HG03064 (cell line): ENCODE results near the gene TINCR.
"Not testable (repeated sequence)": the region's sequence is repeated elsewhere in the genome, so short reads cannot be mapped to it uniquely, and the experiment has no call there.

Experiments used
- ATAC-seq: cut with Tn5 transposase; IDR thresholded peaks from one replicate; pipeline ENCODE4 v1.9.1; 2021; ENCODE audit warnings: low read depth; ENCODE audit not compliant: unreplicated experiment

TINCR gene

DNA sequence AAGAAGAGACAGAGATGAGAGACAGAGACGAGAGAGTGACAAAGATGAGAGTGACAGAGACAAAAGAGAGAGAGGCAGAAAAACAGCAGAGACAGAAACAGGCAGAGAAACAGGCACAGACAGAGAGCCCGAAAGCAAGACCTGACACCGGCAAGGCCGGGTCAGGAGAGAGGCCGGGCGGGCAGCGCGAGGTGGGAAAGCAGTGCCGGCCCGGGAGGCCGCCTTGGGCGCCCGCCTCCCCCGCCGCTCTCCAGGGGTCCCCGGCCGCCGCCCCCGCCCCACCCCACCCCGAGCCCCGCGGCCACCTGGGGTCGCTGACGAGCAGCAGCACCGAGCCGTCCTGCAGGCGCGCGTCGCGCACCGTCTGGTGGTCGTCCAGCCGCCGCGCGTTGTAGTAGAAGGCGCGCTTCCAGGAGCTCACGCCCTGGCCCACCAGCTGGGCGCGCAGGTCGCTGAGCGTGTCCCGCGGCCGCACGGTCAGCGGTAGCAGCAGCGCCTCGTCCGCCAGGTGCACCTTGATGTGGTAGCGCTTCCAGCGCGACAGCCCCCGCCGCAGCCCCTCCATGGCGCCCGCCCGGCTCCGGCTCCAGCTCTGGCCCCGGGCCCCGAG is at the start of gene TINCR:
Gene TINCR, minus strand, starts transcription at position 594 of the 610 bp plus-strand sequence.
- ATAC-seq, result no peak

DNA sequence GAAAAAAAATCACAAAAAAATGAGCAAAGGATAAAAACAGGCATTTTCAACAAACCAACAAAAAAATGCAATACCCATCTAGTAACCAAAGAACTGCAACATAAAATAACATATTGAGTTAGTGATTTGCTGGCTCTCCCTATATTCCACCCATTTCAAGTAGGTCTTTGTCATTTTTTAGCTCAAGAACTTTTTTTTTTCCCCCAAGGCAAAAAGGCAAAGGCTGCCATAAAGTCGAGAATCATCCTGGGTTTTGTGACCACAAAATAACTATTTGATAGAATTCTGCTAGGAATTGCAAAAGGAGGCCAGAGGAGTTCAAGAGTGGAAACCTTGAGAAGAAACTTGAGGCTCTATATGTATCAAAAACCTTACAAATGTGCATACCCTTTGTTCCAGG is 49.3 kb upstream of the TINCR start:
- no peak for ATAC-seq

- ATAC-seq, result no peak
These were observed 48.1 kb upstream of the TINCR start for GRCh38 chr19:5615756-5616327.

DNA sequence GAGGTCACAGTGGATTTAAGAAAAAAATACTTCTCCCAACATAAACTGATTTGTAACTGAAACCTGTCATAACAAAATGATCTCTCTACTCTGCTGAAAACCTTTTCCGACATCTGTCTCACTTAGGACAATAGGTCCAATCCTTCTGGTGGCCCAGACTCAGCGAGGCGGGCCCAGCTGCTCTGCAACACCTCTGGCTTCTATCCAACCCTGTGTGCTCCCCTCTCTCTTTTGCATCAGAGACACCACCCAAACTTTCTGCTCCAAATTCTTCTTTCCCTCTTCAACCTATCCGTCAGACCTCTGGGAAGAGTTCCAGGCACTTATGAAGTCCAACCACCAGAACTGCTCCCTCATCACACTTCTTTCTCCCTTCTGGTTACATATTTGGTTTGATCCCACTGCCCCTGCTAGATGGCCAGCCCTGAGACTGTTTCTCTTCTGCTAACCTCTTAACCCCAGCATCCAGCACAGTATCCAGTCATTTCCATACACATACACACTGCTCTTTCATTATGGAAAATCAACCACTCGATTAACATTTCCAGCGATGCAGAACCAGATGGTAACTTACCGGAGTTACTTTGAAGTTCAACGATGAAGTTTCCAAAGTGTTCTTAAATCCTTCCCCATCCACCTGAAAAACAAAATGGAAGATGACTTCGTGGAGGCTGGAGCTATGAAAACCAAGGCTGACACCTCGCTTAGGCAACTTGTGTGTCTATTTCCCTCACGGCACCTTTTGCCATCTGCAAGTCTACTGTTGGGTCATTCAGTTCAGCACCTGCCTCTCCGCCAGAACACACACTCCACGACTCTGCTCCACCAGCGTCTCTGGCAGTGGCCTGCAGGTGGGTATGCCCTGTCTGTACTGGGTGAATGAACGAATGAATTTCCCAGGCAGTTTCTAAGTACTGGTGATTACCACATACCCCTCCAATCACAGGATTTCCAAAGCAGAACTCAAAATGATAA is 45.4 kb upstream of the TINCR start:
- ATAC-seq, result no peak

DNA sequence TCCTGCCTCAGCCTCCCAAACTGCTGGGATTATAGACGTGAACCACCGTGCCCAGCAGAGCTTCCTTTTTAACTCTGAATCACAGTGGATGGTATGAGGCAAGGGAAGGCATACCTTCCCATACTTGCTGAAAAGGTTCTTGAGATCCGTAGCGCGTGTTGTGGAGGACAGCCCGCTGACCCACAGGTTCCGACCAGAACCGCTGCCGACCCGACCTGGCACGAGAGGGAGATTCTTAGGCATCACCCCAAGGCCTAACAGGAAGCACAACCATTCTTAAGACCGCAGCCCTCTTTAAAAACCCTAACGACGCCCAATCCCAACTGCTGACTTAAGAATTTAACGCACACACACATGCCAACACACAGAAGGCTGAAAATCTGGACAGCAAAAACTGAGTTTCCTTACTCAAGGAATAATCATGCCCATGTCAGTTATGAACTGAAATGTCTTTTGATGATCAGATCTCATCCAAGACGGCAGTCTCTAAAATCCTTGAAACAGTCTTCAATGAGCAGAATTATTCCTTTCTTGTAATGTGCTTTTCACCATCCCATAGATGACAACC is 42.2 kb upstream of the TINCR start:
- no peak for ATAC-seq

GRCh38 chr19:5608766-5609165 is 41.0 kb upstream of the TINCR start:
- ATAC-seq, result not testable (repeated sequence)

- no peak for ATAC-seq
These were observed 40.5 kb upstream of the TINCR start for GRCh38 chr19:5608291-5608690.

DNA sequence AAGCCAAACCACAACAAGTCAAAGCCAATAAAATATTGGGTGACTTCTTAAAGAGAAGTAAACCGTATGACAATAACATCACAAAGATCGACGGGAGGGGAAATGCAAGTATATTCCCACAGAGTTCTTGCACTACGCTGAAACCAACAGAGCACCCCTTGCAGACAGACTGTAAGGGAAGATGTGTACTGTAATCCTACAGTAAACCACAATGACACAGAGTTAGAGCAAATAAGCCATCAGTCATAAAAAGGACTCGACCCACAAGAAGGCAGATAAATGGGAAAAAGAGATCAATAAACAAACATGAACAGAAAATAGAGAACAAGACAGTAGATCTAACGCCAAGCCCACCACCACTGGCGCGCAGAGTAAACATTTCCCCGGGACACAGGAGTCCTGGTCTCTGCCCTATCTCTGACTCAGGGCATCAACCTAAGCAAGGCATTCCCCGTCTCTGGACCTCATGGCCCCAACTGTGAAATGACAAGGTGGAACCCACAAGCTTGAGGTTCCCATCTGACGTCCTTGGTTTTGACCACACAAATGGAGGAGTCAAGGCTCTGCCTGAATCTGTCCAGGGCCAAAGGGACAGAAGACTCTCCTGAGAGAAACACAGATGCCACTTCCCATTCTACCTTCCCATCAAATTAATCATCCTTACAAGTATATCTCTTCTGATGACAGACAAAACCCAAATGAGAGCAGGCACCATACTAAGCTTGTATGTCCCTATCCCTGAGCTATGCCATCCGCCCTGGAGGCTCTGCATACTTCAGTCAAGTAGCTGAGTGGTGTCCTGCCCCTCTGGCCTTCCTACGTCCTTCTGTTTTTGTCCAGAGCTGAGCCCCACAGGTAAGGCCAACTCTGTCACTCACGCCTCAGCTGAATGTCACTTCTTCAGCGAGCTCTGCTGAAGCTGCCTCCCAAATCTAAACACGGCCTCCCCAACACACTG is 39.8 kb upstream of the TINCR start:
- no peak for ATAC-seq

- ATAC-seq, result no peak
These were observed 37.6 kb upstream of the TINCR start for GRCh38 chr19:5605362-5605761.

DNA sequence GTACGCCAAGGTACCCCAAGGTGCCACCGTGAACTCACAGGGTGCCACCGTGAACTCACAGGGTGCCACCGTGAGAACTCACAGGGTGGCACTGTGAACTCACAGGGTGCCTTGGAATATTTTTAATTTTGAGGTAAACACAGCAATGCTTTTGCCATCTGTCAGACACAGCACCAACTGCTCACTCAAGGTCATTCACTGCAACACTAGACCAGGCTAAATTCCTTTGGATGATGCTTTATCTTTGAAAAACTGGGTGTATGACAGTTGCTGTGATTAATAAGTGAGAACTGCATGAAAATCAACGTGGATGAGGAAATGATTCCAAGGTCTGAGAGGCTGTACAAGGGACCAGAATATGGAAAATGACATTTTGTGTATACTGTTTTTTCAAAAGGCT is 35.9 kb upstream of the TINCR start:
- ATAC-seq, result no peak

DNA sequence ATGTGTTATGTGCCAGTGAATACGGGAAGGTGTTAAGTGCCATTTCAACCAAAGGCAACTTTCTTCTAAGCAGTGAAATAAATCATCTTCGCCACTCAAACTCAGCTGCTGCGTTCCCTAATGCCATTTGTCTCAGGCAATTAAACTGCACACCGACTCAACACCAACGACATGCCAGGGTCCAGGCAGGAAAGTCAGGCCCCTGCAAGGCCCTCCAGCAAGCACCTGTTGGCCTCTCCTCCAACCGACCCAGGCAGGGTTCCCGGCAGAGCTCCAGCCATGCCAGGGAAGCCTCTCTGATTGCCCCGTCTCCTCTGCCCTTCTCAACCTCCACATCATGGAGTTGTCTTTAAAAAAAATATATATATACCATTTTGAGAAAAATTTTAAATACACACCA is 33.0 kb upstream of the TINCR start:
- no peak for ATAC-seq

GRCh38 chr19:5595745-5596144 is 28.0 kb upstream of the TINCR start:
- ATAC-seq, result no peak

GRCh38 chr19:5595129-5595528 is 27.4 kb upstream of the TINCR start:
- ATAC-seq, result no peak

- ATAC-seq, result no peak
These were observed 26.8 kb upstream of the TINCR start for GRCh38 chr19:5594521-5594950.

DNA sequence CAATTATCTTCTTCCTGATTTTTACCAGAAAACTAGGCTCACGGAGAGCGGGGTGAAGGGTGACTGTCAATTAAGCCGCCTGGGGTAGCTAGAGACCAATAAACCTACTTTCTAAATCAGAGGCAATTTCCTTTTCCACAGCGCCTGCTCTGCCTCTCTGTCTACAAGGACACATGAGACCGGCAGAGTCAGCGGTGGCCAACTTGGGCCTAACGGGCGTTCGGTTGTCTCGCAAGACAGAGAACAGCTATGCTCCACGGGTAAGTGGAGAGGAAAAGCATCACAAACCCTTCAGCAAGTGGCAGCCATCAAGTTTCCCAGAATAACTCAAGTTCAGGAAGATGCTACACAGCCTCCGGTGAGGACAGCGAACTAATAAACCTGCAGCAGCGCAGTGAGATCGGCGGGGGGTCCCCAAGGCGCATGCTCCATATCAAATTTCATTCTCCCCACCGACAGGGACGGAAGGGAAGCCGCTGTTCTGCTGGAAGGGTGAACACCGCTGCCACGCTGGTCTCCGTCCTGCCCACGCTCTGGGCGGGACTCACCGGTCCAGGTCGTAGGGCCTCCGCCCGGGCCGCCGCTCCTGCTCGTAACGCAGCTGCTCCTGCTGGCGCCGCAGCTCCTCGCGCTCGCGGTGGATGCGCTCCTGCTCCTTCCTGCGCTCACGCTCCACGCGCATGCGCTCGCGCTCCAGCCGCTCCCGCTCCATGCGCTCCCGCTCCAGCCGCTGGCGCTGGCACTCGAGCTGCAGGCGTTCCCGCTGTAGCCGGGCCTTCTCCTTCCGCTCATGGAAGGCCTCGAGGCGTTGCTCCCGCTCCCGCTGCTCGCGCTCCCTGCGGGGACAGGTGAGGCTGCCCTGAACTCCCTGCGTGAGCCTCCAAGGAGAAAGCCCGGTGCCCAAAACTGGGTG is 25.8 kb upstream of the TINCR start:
- ATAC-seq, result no peak

DNA sequence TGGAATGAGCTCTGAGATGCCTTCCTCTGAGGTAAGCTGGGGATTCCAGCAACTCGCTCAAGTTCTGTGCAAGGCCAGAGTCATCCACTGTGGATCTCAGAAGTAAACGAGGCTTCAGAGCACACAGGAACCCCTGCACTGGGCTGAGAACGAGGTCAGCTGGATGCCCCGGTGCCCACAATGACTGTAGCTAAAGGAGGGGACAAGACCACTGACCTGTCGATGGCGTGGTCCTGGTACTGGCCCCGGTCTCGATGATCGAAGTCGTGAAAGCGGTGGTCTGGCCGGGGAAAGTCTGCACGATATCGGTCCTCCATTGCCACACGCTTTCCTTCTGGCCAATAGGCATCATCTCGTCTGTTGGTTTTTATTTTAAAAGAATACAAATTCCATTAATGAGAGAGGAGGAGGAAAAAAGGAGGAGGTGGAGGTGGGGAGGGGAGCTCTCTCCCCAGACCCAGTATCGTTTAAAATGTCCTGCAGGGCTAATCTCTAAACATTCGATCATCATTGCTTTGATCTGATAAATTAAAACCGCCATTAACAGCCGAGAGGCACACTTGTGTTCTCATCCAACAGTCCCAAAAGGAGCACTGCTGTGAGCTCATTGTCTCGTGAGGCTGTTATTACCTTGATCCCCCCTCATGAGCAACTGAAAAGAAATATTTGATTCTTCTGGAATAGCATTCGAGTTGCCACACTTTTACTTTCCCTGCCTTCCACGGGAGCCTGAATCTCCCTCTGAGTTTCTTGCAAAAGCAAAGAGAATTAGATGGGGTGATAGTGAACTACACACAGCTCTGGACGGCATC is 25.0 kb upstream of the TINCR start:
- ATAC-seq, result no peak

DNA sequence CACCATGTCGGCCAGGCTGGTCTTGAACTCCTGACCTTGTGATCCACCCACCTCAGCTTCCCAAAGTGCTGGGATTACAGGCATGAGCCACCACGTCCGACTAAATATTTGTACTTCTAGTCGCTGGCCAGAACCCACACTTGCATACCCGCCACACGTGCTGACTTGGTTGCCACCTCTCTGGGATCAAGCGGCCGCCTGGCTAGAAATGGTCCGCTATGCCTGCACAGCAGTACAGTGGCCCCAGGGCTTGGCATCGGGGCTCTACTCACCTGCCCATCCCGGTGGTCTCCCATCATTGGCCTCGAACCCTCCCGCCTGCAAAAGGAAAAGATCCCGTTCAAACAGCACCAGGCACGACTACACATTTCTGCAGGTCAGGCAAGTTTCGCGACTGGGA is 23.7 kb upstream of the TINCR start:
- no peak for ATAC-seq

DNA sequence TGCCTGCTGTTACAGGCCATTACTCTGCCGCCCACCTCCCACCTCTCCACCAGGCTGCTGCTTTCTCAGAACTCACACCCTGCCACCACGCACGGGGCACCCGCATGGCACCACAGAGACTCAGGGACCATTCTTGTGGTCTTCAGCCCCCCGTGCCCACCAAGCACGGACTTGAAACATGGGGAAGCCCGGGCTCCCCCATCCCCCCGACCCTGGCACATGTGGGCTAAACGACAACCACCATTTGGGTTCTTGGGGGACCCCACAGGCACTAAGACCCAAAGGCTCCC is 23.1 kb upstream of the TINCR start:
- ATAC-seq, result no peak
